GM19023 (cell line): ENCODE measurements around the gene WDTC1.
"Not testable (repeated sequence)": the region's sequence is repeated elsewhere in the genome, so short reads cannot be mapped to it uniquely, and the experiment has no call there.

ENCODE experiments used
- ATAC-seq: cut with Tn5 transposase; IDR thresholded peaks from one replicate; pipeline ENCODE4 v1.9.1; 2021; ENCODE audit warnings: mild to moderate bottlenecking, moderate library complexity; ENCODE audit not compliant: unreplicated experiment

The WDTC1 gene

DNA sequence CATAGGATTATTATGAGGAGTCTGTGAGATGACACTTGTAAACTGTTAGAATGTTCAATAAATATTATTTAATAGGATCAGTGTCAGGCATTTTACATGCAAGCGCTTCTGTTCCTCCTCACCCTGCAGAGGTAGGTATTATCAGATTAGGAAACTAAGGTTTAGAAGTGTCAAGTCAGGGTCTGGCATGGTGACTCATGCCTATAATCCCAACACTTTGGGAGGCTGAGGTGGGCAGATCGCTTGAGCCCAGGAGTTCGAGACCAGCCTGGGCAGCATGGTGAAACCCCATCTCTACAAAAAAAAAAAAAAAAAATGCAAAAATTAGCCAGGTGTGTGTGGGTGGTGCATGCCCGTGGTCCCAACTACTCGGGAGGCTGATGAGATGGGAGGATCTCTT, 9.2 kb downstream of the WDTC1 start:
- not testable (repeated sequence) for ATAC-seq

DNA sequence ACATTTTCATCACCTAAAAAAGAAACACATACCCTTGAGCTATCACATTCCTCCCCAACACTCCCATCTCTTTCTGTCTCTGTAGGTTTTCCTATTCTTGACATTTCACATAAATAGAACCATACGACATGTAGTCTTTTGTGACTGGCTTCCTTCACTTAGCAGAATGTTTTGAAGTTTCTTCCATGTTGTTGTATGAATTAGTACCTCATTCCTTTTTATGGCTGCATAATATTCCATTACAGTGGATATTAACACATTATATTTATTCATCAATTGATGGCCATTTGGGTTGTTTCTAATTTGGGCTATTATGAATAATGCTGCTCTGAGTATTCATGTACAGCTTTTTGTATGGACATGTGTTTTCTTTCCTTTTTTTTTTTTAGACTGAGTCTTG, 11.8 kb downstream of the WDTC1 start:
- ATAC-seq: no peak

DNA sequence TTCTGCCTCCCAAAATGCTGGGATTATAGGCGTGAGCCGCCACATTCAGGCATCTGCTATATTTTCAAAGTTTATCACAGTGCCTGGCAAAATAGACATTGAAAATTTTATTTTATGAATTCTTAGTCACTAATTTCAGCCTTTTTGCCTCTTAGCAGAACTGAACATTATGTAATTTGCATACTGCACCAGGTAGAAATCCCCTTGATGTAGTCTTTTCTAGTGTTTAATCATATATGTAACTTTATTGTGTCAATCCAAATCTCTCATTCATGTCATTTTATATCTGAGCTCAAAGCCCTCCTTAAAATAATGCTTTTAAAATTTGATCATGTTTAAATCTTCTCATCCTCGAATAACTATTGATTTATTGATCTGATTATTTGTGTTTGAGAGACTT, 19.2 kb downstream of the WDTC1 start:
- no peak for ATAC-seq

DNA sequence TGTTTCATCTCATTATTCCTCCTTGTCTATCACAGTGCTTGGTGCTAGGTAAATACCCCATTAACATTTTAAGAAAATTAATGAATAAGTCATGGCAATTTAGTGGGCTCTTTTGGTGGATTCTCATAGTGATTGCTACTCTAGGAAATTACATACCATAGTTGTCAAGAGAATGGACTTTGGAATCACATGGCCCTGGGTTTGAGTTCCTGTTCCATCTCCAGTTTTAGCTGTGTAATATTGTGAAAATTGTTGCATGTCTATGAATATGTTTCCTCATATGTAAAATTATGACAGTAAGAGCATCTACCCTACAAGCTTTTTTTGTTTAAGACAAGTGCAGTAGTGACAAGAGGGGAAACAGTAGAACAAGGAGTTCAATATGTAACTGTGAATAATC, 20.7 kb downstream of the WDTC1 start:
- ATAC-seq: no peak

DNA sequence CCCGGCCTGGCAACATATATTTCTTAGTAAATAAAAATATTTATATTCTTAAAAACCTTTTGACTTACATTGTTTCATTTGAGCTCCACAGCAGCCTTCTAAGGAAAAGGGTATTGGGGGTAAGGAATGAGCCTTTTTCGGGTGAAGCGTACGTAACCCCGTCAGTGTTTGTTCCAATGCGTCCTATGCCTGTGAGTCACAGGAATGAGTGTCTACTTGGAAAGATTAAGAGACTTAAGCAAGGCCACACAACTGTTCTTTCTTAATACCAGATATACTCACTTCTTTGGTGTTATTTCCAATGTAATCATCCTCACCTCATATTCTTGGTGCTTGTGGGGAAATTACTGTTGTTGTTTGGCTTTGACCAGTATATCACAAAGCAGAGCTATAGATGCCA, 22.7 kb downstream of the WDTC1 start:
- ATAC-seq: no peak

DNA sequence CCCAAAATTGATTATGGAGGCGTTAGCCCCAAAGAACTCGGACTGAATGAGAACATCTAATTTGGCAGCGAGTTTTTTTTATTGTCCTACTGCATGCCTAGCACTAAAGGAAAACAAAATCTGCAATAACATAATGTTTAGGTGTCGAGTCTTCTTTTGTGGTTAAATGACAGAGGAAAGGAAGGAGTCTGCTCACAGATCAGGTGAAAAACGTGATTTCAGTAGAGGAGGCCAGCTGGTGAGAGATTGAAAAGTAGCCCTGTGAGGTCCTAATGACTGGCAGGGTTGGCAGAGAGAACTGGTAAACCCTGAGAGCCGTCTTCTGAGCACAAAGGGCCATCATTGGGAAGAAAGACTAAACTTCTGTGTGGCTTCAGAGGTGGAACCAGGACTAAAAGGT, 24.2 kb downstream of the WDTC1 start:
- no peak for ATAC-seq

DNA sequence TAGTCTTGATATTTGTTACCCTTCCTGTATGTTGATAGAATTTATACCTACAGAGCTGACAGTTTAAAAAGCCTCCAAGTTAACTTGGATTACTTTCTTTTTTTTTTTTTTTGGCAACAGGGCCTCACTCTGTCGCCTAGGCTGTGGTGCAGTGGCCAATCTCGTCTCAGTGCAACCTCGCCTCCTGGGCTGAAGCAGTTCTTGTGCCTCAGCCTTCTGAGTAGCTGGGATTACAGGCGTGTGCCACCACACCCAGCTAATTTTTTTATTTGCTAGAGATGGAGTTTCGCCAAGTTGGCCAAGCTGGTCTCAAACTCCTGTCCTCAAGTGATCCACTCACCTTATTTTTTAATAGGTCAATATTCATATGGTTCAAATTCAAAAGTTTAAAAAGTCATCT, 32.7 kb downstream of the WDTC1 start:
- no peak for ATAC-seq

DNA sequence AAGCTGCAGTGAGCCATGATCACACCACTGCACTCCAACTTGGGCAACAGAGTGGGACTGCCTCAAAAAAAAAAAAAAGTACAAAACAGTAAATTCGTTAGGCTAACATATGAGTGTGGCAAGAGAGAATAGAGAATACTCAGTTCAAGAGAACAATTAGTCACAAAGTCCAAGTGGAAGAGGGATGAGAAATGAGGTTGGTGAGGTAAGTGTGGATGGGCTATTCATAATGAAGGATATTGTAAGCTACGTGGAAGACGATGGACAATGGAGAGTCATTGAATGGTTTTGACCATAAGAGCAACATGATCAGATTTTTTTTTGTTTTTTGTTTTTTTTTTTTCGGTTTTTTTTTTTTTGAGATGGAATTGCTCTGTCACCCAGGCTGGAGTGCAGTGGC, 34.8 kb downstream of the WDTC1 start:
- no peak for ATAC-seq

DNA sequence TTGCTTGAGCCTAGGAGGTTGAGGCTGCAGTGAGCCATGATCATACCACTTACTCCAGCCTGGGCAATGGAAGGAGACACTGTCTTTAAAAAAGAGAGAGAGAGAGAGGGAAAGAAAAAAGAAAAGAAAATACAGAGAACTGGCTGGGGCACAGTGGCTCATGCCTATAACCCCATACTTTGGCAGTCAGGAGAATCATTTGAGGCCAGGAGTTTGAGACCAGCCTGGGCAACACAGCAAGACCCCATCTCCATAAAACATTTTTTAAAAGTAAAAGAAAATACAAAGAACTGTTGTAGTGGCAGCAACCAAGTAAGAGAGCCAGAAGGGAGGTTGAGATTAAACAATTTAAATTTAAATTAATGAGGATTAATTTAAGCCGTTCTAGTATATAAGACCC, 39.8 kb downstream of the WDTC1 start:
- no peak for ATAC-seq

DNA sequence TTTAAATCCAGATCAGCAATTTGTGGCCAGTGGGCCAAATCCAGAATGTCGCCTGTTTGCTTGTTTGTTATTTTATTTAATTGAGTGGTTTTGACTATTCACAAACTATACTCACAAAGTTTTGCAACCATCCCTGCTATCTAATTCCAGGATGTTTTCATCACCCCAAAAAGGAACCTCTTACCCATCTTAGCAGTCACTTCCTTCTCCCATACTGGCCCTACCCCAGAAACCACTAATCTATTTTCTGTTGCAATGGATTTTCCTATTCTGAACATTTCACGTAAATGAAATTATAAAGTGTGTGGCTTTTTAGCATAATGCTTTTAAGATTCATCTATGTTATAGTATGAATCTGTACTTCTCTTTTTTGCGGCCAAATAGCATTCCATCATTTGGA, 41.3 kb downstream of the WDTC1 start:
- ATAC-seq: no peak

DNA sequence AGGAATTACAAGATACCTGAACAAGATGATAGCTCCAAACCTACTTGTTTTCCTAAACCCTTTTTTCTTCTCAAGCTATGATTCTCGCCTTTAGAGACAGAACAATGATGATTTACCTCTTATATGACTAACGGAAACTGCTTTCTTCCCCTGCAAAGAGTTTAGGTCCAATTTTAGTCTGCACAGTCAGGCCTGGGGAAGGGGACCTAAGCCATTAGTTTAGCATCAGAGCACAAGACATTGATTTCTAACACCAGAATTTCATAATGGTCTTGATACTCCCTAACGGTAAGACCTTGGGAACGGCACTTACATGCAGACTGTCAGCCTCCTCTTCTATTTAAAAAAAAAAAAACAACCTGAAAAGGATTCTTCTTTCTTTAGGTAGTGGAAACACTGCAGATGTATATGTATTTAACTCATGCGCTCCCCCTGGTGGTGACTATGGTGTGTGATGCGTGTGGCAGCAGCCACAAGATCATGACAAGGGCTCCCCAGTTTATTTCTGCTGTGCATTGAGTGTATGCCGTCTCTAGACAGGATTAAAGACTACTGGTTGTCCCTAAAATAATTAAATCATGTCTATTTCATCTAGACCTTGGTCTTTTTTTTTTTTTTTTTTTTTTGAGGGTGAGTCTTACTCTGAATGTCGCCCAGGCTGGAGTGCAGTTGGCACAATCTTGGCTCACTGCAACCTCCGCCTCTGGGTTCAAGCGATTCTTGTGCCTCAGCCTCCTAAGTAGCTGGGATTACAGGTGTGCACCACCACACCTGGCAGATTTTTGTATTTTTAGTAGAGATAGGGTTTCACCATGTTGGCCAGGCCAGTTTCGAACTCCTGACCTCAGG, 50.2 kb downstream of the WDTC1 start:
- ATAC-seq: no peak

DNA sequence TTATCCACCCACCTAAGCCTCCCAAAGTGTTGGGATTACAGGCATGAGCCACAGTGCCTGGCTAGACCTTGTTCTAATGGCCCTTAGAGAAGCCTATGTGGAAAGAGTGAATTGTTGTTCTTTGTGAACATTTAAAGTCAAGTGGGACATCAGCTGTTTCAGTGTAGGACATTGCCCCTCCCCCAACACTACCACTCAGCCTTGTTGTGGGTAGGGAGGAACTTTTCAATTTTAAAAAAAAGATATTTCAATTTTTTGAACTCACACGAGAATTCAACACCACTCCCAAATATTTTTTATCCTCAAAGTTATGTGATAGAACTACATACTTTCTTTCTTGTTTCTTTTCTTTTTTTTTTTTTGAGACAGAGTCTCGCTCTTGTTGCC, 50.8 kb downstream of the WDTC1 start:
- no peak for ATAC-seq

DNA sequence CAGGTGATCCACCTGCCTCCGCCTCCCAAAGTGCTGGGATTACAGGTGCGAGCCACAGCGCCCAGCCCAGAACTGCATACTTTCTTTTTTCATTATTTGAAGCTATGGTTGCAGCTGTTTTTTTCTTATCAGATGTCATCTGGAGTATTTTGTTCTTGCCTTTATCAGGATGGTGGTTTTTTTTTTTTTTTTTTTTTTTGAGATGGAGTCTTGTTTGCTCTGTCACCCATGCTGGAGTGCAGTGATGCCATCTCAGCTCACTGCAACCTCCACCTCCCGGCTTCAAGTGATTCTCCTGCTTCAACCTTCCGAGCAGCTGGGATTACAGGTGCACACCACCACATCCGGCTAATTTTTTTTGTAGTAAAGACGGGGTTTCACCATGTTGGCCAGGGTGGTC, 51.4 kb downstream of the WDTC1 start:
- not testable (repeated sequence) for ATAC-seq

DNA sequence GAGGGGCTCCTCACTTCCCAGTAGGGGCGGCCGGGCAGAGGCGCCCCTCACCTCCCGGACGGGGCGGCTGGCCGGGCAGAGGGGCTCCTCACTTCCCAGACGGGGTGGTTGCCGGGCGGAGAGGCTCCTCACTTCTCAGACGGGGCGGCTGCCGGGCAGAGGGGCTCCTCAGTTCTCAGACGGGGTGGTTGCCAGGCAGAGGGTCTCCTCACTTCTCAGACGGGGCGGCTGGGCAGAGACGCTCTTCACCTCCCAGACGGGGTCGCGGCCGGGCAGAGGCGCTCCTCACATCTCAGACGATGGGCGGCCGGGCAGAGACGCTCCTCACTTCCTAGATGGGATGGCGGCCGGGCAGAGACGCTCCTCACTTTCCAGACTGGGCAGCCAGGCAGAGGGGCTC, 54.7 kb downstream of the WDTC1 start:
- not testable (repeated sequence) for ATAC-seq

DNA sequence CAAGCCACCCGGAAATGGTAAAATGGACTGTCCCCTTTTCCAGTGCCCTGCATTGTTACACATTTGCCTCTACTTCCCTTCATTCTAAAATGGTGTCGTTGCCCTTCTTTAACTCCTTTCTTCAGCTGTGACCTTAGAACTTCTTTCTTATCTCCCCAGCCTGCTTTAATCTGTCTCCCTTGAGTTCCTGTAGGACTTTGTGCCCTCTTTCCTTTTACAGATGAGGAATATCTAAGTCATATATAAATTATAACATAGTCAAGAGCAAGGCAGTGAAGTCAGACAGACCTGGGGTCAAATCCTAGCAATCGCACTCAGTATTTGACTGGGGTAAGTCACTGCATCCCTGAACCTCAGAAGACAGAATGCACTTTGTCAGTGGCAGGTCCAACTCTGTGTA, 56.1 kb downstream of the WDTC1 start:
- ATAC-seq: no peak

DNA sequence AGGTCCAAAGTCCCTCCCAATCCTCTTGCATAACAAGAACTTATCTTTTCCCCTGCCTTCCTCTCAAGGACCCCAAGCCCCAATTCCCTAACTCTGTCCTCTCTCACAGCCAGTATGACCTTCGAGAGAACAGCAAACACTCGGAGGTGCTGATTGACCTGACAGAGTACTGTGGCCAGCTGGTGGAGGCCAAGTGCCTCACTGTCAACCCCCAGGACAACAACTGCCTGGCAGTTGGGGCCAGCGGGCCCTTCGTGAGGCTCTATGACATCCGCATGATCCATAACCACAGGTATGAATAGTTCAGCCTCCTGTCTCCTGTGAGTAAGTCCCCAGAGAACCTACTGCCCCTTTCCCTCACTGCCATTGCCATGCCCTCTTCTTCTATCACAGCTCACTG, 57.7 kb downstream of the WDTC1 start:
- ATAC-seq: no peak

DNA sequence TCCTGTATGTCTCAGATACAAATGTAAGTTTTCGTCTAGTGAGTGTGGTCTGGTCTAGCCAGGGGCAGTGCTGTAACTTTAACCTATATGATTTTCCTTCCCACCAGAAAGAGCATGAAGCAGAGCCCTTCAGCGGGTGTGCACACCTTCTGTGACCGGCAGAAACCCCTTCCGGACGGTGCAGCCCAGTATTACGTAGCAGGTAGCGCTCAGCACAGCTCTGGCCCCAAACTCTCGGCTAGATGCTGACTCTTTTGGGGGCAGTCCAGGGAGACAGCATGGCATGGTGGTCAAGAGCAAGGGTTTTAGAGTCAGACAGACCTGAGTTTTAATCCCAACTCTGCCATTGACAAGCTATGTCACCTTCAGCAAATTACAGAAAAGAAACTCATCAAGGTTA, 59.5 kb downstream of the WDTC1 start:
- ATAC-seq: no peak

DNA sequence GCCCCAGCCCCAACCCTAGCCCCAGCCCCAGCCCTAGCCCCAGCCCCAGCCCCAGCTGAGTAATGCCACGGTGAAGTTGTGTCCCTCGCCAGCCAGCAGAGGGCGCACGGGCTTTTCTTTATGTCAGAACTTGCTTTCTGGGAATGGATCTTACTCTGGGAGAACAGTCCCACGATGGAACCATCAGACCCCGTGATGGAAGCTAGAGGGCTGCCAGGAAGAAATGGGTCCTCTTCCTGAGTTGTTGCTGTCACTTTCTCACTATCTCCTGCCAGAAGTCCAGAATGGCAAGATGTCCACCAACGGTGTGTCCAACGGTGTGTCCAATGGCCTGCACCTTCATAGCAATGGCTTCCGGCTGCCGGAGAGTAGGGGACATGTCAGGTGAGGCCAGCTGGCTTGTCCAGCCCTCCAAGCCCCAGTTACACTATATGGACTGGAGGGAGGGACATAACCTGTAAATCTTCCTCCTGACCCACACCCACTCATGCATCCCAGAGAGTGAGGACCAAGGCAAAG, 62.4 kb downstream of the WDTC1 start:
- no peak for ATAC-seq

DNA sequence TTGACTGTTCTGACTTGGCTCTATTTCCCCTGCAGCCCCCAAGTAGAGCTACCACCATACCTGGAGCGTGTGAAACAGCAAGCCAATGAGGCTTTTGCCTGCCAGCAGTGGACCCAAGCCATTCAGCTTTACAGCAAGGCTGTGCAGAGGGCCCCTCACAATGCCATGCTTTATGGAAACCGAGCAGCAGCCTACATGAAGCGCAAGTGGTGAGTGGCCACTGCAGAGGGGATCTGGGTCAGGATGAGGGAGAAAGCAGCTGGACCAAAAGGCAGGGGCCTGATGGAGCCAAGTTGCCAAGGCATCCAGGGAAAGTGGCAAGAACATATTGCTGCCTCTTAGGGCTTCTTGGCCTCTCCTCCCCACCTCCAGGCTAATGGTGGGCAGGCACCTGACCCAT, 63.5 kb downstream of the WDTC1 start:
- no peak for ATAC-seq

DNA sequence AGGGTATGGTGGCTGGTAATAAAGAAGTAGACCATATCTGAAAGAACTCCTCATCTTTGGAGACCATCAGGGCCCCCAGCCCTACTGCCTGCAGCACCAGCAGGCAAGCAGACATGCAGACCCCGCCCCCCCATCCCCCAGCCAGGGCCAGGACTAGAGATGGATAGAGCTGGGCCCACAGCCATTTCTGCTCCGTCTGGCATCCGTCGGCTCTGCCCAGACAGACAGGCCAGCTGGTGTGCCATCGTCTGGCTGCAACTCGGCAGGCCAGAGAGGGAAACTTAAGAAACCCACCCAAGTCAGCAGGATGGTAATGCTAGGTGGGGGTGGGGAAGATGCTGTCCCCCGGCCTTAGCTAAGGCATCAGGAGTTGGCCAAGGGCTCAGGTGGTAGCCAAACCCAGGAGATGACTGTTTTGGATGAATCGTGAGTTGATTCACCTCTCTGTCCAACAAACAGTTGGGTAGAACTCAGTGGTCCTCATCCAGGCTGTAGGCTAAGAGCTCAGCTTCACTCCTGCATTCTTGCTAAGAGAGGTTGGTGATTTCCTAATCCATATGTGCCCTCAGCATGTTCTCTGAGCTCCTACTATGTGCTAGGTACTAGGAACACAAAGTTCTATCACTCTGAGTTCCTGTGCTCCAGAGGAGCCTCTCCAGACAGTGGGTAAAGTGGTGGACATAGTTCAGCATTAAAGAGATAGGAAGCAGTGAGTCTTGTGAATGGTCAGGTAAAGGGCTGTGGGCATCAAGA, 64.4 kb downstream of the WDTC1 start:
- ATAC-seq: no peak

DNA sequence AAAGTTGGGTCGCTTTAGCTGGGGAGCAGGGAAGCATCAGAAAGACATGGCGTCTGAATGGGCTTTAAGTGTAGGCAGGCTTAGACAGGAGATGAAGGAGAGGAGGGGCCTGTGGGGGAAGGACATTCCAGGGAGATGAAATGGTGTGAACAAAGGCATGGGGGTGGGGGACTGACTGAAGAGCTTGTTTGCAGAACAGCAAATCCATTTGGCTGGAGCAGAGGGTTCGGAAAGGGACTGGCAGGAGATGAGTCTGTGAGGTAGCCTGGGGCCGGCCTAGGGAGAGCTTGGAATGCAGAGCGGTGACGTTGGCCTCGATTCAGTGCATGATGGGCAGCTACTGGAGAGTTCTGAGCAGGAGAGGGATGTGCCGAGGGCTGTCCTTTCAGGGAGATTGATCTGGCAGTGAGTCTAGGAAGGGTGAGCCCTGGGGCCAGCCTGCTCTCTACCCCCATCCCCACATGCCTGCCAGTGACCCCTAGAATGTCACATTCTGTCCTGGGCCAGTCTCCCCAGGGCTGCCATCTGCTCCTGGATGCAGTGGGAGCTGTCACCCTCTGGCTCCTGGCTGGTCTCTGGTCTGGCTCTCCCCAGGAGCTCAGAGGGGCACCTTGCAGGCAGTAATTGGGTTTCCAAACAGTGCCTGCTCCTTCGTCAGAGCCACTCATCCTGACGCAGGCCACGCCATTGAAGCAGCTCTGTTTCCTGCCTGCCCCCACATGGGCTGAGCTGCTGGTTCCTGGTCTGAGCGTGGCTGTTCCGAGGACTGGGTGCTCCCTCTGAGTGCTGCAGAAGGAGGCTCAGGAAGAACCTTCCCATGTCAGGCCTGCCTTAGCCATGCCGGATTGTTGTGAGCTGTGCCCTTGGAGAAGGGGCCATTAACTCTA, 65.2 kb downstream of the WDTC1 start:
- no peak for ATAC-seq
